22Rv1 (cell line): ENCODE results near the gene CAPN12.

ENCODE experiments used
- ZFX ChIP-seq: fragments of 450-650 bp; IDR thresholded peaks from 2 replicates; pipeline ENCODE4 v1.6.1; 2017; ENCODE audit warnings: antibody characterized with exemption, borderline replicate concordance
- TF ChIP-seq, protein P1 (sequence below): fragments of 450-650 bp; IDR thresholded peaks from 2 replicates; pipeline ENCODE4 v1.5.1; 2017; ENCODE audit warnings: mild to moderate bottlenecking

DNA sequence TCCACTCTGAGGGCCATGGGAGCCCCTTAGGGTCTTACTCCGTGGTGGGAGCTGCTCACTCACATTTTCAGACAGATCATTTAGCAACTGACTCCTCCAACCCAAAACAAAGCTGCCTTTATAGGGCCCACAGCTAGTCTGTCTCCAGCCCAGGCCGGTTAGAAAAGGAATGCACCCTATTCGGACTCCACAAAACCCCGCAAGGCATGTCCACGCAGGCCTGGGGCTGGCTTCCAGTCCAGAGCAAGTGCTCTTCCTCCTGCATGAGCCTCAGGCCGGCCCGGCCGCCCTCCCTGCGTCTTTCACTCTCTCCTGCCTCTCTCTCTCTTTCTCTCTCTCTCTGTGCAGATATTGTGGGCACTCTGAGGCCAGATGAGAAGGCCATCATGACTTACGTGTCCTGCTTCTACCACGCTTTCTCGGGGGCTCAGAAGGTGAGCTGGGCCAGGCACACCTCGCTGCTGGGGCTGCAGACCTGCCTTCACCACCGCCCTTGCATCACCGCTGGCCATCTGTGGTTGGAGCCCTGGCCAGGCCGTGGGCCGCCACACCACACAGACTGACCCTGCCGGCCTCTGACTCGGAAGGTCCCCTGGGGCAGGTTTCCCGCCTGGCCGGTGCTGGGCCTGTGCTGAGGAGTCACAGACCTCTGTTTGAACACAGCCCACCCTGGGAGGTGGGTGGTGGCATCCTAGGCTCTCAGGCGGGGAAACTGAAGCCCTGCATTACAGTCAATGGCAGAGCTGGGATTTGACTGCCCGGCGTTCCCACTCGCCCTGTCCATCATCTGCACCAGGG, 33.1 kb downstream of the CAPN12 start:
- TF ChIP-seq, protein P1, sequence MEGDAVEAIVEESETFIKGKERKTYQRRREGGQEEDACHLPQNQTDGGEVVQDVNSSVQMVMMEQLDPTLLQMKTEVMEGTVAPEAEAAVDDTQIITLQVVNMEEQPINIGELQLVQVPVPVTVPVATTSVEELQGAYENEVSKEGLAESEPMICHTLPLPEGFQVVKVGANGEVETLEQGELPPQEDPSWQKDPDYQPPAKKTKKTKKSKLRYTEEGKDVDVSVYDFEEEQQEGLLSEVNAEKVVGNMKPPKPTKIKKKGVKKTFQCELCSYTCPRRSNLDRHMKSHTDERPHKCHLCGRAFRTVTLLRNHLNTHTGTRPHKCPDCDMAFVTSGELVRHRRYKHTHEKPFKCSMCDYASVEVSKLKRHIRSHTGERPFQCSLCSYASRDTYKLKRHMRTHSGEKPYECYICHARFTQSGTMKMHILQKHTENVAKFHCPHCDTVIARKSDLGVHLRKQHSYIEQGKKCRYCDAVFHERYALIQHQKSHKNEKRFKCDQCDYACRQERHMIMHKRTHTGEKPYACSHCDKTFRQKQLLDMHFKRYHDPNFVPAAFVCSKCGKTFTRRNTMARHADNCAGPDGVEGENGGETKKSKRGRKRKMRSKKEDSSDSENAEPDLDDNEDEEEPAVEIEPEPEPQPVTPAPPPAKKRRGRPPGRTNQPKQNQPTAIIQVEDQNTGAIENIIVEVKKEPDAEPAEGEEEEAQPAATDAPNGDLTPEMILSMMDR: no peak
- TF ChIP-seq ZFX: no peak
